ENCODE data around the gene RBMXL3.
A peak's percentile ranks its signal among the peaks of the same experiment; 100 is the strongest.
"Not testable (repeated sequence)": the region's sequence is repeated elsewhere in the genome, so short reads cannot be mapped to it uniquely, and the experiment has no call there.

The RBMXL3 gene

DNA sequence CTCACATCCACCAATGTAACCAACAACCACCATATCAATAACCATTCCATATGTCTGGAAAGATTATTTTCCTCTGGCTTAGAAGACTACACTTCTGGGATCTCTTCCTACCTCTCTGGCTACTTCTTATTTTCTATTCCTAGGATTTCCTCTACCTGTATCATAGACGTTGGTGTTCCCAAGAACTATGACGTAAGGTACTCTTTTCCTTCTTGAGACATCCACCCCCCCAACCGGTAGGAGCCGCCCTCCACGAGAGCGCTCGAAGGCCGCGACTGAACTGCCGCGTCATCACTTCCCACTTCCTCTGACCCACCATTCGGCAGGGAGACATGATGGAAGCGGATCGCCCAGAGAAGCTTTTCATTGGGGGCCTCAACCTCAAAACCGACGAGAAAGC lies at the start of gene RBMXL3:
Gene RBMXL3 (plus strand): TSS at position 301 of the 400 bp plus-strand sequence. CDS start 32 bp downstream, at position 333.
- DNase-seq (ENCODE audit: low read depth in 2 of 2), result no peak

DNA sequence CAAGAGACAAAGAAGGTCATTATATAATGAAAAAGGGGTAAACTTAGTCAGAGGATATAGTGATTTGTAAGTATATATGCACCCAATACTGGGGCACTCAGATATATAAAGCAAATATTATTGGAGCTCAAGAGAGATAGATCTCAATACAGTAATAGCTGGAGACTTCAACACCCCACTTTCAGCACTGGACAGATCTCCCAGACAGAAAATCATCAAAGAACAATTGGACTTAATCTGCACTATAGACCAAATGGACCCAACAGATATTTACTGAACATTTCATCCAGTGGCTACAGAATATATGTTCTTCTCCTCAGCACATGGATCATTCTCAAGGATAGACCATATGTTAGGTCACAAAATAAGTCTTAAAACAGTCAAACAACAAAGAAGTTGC lies 47.2 kb upstream of the RBMXL3 start:
- DNase-seq (ENCODE audit: low read depth in 2 of 2), result no peak

DNA sequence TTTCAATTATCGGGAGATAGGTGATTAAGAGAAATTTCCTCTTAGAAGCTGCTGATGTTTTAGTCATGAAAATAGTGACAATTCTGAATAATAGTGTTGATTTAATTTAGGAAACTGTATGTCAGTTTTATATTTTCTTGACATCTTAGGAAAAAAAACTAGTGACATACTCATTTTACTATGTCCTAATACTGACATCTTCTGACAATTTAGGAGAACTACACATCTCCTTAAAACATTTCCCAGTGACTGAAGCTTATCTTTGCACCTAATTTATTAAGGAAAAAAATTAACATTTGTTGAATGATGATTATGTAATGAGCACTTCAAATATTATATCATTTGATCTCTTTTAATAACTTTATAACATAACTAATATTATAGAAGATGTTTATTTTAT lies 42.0 kb upstream of the RBMXL3 start:
- no peak for DNase-seq (ENCODE audit: low read depth in 2 of 2)

DNA sequence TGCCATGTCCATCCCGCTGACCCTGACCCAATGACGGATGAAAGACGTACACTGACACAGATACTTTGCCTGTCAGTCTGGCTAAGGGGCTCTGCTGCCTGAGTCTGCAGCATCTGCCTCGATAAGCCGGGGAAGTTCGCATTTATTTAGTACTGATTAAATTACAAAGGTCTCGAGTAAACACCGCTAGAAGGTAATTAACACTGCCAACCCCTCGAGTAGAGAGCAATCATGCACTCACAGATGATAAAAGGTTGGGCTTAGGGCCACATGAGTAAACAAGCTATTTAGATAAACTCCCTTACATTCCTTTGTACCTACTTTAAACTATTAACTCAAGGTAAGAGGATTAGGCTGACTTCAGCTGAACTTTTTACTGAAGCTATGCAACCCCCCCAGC lies 16.0 kb upstream of the RBMXL3 start:
- no peak for DNase-seq (ENCODE audit: low read depth in 2 of 2)

DNA sequence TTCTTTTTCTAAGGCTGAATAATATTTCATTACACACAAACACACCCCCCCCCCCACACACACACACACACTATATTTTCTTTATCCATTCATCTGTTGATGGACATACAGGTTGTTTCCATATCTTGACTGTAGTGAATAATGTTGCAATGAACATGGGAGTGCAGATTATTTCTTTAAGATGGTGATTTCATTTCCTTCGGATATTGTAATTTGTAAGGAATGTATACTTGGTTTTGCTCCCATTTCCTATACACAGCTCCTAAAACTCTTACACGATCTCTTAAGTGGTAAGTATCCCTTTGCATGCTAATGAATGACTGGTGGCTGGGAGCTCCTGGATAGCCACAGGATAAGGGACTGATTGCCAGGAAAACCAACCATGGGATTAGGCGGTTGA lies 14.7 kb upstream of the RBMXL3 start:
- peak in 1 of 2 experiments; percentile 0 for DNase-seq (ENCODE audit: low read depth in 2 of 2)

DNA sequence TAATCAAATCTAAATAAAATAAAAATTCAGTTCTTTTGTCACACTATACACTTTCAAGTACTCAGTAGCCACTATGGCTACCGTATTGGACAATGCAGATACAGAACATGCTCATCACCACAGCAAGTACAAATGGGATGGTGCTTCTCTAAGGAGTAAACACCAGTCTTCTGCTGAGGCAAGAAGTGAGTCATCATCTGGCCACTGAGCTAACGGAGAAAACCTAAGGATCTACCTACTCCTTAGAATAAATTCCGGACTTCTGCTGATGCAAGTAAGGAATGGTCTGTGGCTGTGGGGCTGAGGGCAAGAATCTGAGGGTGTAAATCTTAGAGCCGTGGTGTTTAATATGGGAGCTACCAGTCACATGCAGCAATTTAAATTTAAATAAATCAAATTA lies 11.3 kb upstream of the RBMXL3 start:
- no peak for DNase-seq (ENCODE audit: low read depth in 2 of 2)

DNA sequence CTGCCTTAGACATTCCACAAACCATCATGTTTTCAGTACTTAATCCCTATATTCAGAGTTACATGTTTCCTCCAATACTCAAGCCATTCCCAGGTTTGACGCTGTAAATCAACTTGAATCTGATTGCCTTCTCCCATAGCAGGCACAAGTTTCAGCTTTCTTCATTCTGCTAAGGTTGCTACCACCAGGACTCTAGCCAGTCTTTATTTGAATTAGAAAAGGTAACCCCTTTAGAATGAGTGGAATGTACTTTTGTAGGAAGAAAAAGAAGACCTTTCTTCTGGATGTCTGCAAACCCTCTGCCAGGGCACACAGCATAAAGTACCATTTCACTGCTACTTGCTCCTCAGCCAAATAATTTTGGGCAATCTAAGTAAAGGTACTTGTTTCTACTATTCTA lies 10.7 kb upstream of the RBMXL3 start:
- DNase-seq (ENCODE audit: low read depth in 2 of 2), result no peak

DNA sequence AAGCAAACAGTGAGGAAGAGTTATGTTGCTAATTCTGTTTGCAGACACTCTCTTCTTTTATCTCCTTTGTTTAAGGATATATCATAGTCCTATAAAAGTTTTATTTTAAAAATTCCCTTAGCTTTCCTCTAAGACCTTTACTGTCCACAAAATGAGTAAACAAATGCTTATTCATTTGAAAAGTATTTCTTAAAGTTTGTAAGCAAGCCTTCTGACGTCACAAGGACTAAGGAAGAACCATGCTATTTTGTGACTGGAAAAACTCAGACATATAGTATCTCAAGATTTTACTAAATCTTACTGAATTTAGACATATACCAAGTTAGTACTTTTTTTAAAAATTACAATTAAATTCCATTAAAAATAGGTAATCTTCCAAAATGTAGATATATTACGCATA lies 5.2 kb upstream of the RBMXL3 start:
- DNase-seq (ENCODE audit: low read depth in 2 of 2), result no peak

DNA sequence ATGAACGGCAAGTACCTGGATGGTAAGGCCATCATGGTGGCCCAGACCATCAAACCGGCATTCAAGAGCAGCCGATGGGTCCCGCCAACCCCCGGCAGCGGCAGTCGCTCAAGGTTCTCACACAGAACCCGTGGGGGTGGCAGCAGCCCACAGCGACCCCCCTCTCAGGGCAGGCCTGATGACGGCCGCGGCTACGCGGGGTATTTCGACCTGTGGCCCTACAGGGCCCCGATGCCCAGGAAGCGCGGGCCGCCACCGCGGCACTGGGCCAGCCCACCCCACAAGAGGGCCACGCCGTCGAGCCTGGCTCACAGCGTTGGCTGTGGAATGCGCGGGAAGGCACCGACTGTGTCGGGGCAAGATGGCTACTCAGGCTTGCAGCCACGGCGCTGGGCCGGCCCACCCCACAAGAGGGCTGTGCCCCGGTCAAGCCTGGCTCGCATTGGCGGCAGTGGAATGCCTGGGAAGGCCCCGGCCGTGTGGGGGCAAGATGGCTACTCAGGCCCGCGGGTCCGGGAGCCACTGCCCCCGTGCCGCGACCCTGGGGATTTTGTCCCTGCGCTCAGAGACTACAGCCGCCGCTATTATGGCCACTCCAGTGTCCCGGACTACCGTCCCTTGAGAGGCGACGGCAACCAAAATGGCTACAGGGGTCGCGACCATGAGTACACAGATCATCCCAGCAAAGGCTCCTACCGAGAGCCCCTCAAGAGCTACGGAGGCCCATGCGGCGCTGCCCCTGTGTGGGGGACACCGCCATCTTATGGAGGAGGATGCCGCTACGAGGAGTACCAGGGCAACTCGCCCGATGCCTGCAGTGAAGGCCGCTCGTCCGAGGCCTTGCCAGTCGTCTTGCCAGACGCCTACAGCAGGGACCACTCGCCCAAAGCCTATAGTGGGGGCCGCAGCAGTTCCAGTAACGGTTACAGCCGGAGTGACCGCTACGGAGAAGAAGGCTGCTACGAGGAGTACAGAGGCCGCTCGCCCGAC lies 731 bp downstream of the RBMXL3 start:
- no peak for DNase-seq (ENCODE audit: low read depth in 2 of 2)

DNA sequence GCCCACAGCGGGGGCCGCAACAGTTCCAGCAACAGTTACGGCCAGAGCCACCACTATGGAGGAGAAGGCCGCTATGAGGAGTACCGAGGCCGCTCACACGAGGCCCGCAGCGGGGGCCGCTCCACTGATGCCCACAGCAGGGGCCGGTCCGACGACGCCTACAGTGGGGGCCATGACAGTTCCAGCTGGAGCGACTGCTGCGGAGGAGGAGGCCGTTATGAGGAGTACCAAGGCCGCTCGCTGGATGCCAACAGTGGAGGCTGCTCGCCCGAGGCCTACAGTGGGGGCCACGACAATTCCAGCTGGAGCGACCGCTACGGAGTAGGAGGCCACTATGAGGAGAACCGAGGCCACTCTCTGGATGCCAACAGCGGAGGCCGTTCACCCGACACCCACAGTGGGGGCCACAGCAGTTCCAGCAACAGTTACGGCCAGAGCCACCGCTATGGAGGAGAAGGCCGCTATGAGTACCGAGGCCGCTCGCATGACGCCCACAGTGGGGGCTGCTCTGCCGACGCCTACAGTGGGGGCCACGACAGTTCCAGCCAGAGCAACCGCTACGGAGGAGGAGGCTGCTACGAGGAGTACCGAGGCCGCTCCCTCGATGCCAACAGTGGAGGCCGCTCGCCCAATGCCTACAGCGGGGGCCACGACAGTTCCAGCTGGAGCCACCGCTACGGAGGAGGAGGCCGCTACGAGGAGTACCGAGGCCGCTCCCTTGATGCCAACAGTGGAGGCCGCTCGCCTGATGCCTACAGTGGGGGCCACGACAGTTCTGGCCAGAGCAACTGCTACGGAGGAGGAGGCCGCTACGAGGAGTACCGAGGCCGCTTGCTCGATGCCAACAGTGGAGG lies 1.7 kb downstream of the RBMXL3 start:
- no peak for DNase-seq (ENCODE audit: low read depth in 2 of 2)

DNA sequence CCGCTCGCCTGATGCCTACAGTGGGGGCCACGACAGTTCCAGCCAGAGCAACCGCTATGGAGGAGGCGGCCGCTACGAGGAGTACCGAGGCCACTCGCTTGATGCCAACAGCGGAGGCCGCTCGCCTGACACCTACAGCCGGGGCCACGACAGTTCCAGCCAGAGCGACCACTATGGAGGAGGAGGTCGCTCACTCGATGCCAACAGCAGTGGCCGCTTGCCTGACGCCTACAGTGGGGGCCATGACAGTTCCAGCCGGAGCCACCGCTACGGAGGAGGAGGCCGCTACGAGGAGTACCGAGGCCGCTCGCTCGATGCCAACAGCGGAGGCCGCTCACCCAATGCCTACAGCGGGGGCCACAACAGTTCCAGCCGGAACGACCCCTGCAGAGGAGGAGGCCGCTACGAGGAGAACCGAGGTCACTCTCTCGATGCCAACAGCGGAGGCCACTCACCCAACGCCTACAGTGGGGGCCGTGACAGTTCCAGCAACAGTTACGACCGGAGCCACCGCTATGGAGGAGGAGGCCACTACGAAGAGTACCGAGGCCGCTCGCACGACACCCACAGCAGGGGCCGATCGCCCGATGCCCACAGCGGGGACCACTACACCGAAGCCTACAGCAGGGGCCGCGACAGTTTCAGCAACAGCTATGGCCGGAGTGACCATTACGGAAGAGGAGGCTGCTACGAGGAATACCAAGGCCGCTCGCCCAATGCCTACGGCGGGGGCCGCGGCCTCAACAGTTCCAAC lies 2.5 kb downstream of the RBMXL3 start:
- no peak for DNase-seq (ENCODE audit: low read depth in 2 of 2)

DNA sequence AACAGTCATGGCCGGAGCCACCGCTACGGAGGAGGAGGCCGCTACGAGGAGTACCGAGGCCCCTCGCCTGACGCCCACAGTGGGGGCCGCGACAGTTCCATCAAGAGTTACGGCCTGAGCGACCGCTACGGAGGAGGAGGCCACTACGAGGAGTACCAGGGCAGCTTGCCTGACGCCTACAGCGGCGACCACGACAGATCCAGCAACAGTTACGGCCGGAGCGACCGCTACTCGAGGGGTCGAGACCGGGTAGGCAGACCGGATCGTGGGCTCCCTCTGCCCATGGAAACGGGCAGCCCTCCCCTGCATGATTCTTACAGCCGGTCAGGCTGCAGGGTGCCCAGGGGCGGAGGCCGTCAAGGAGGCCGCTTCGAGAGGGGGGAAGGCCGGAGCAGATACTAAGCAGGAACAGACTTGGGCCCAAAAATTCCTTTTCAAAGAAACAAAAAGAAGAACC lies 3.1 kb downstream of the RBMXL3 start:
- DNase-seq (ENCODE audit: low read depth in 2 of 2), result no peak

DNA sequence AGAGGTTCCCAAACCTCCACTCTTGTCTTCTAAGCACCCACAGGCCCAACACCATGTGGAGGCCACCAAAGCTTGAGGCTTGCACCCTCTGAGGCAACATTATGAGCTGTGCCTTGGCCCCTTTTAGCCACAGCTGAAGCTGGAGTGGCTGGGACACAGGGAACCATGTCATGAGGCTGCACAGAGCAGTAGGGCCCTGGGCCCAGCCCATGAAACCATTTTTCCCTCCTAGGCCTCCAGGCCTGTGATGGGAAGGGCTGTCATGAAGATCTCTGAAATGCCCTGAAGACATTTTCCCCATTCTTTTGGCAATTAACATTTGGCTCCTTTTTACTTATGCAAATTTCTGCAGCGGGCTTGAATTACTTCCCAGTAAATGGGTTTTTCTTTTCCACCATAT lies 14.8 kb downstream of the RBMXL3 start:
- DNase-seq (ENCODE audit: low read depth in 2 of 2), result no peak

DNA sequence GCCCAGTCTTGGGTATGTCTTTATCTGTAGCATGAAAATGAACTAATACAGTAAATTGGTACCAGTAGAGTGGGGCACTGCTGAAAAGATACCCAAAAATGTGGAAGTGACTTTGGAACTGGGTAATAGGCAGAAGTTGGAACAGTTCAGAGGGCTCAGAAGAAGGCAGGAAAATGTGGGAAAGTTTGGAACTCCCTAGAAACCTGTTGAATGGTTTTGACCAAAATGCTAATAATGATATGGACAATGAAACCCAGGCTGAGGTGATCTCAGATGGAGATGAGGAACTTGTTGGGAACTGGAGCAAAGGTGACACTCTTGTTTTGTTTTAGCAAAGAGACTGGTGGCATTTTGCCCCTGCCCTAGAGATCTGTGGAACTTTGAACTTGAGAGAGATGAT lies 20.3 kb downstream of the RBMXL3 start:
- DNase-seq (ENCODE audit: low read depth in 2 of 2), result not testable (repeated sequence)

DNA sequence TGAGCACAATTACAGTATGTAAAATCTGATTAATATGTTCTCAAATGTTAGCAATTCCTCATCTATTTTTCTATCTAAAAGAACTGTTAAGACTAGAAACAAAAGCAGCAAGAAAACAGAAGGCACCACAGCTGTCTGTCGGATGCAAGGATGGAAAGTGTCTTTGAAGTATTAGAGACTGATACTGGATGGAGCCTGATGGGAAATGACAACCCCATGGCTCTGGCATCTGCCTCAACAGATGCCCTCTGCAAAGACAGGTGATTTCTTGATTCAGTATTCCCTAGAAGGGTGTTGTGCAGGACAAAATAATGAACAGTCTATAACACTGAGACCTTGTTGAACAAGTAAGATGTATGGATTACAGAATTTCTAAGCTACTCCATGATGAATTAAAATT lies 24.9 kb downstream of the RBMXL3 start:
- no peak for DNase-seq (ENCODE audit: low read depth in 2 of 2)

DNA sequence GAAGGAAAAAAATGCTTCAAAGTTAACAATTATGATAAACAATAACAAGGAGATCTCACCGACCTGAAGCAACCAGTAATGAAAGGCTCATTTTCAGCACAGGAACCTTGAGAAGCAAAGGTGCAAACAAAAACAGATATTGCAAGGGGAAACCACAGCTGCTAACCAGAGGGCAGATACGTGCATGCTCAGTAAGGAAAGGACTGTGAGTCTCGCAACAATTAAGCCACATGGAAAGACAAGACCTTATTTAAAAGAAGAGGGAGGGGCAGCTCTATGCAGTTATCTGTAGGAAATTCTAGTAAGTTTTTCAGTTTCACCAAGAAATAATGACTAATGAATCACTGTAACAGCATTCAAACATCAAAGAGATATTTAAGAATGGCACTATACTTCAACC lies 25.4 kb downstream of the RBMXL3 start:
- DNase-seq (ENCODE audit: low read depth in 2 of 2), result no peak

DNA sequence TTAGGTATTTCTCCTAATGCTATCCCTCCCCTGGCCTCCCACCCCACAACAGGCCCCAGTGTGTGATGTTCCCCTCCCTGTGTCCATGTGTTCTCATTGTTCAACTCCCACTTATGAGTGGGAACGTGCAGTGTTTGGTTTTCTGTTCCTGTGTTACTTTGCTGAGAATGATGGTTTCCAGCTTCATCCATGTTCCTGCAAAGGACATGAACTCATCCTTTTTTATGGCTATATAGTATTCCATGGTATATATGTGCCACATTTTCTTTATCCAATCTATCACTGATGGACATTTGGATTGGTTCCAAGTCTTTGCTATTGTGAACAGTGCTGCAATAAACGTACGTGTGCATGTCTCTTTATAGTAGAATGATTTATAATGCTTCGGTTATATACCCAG lies 28.1 kb downstream of the RBMXL3 start:
- not testable (repeated sequence) for DNase-seq (ENCODE audit: low read depth in 2 of 2)

DNA sequence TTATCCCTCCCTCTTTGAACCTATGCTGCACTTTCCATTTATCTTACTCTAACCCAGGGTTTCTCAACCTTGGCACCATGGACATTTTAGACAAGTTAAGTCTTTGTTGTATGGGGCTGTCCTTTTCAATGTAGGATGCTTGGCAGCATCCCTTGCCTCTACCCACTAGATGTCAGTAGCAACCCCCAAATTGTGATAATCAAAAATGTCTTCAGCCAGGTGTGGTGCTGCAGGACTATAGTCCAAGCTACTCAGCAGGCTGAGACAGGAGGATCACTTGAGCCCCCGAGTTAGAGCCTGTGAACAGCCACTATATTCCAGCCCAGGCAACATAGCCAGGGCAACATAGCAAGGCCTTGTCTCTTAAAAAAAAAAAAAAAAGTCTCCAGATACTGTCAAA lies 37.7 kb downstream of the RBMXL3 start:
- DNase-seq (ENCODE audit: low read depth in 2 of 2), result no peak

DNA sequence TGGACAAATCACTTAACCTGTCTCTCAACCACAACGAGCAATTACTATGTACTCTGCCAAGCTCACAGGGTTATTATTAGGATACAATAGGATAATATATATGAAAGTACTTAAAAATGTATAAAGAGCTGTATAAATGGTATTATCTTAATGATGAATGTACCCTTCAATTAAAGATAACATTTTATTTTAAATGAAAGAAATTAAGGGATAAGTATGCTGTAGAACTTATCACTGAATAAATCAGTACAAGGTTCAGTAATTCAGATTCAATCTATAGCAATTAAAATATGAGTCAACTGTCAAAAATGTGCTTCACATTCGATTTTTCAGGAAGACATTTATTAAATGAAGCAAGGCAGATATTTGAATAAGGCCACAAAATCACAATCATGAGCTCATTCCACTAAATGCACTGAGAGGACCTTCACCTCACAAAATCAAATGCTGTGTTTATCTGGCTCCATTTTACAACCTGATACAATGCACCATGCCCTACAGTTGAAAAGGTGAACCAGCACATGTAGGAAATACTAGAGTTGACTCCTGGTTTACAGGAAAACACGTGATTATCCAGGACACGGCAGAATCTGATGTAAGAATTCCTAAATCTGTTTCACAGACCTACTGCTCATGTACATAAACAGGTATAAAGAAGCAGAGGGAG lies 40.3 kb downstream of the RBMXL3 start:
- no peak for DNase-seq (ENCODE audit: low read depth in 2 of 2)

DNA sequence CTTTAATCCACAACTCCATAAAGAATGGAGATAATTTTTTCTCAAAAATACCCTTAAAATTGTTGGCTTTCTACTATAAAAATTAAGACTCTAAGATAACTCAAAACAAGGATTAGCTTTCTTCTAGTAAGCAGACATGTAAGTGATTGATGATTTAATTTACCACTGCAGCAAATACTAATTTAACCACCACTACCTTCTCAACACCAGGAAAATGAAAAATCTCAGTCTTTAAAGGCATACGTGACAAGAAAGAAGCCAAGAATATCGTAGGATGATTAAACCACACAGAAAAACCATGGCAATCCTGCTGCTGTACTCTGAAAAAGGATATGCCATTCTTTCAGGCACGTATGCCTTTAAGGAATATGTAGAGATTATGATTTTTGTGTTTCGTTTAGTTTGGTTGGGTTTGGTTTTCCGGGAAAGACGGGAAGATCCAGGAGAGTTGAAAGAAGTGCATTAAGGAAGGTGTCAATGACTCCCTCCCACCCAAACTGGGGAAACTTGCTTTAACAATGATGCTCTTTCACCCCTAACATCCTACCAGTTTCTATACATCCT lies 43.8 kb downstream of the RBMXL3 start:
- no peak for DNase-seq (ENCODE audit: low read depth in 2 of 2)

Measured in fibroblast of skin of left quadriceps (primary cell).